NT2/D1 (cell line): Measurements from ENCODE around the gene NAP1L5.

Source experiments
- SUZ12 ChIP-seq: IDR thresholded peaks from 2 replicates; pipeline ENCODE4 v1.6.1; 2011; ENCODE audit not compliant: insufficient read length, insufficient read depth; ENCODE audit errors: extremely low read depth
- YY1 ChIP-seq: IDR thresholded peaks from 2 replicates; pipeline ENCODE4 v1.6.1; 2011; ENCODE audit not compliant: insufficient read length, insufficient read depth
- ZNF274 ChIP-seq: IDR thresholded peaks from 2 replicates; pipeline ENCODE4 v1.6.1; 2011; ENCODE audit warnings: mild to moderate bottlenecking, low read depth, low read length

DNA sequence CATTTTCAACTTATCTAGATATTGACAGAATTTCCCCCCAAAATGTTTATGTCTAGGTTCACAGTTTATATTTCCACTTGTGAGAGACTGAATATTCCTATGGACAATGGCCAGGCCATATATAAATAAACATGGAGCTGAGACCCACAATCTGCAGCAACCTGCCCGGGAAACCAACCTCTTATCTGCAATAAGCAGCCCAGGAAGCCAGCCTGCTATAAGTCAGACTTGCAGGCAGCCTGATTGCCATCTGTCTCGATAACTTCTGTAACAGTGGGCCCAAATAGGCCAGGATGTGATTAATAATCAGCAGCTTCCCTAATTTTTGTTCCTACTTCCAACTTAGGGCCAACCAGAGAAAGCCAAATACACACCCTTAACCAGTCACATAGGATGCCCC is 5.2 kb upstream of the NAP1L5 start:
- TF ChIP-seq ZNF274, result no peak
- no peak for TF ChIP-seq SUZ12
- TF ChIP-seq YY1, result no peak
